HEK293 (cell line): ENCODE measurements around the gene MTERF1.
"Not testable (repeated sequence)": the region's sequence is repeated elsewhere in the genome, so short reads cannot be mapped to it uniquely, and the experiment has no call there.

ENCODE experiments used
- CTCF ChIA-PET: fragments of 350-600 bp; formaldehyde crosslinking; extraction: SDS; loops from one replicate; lab custom pipeline; 2021; ENCODE audit warnings: antibody characterized with exemption; lab: Yijun Ruan, JAX
- POLR2A ChIA-PET: fragments of 300-600 bp; formaldehyde crosslinking; extraction: SDS; loops from one replicate; lab custom pipeline; 2020; ENCODE audit warnings: antibody characterized with exemption, inconsistent platforms; lab: Yijun Ruan, JAX
- H3K27ac ChIP-seq: fragments of 200-500 bp; sonication (Bioruptor generic); 2 replicates; pipeline ENCODE4 v1.5.1; 2014; ENCODE audit warnings: low read depth, low read length, control low read depth, inconsistent platforms; ENCODE audit errors: extremely low read depth
- H3K36me3 ChIP-seq, 2 experiments: fragments of 200-500 bp in 1 of 2; sonication (Bioruptor generic) in 1 of 2; 1 replicate in 1 of 2; 2 replicates in 1 of 2; pipeline ENCODE4 v1.5.1; 2014 to 2017; ENCODE audit warnings: inconsistent platforms in 2 of 2, low read length in 2 of 2; ENCODE audit not compliant: control insufficient read depth in 2 of 2, insufficient read depth in 1 of 2
- H3K4me1 ChIP-seq: fragments of 200-500 bp; sonication (Bioruptor generic); 2 replicates; pipeline ENCODE4 v1.5.1; 2014; ENCODE audit warnings: mild to moderate bottlenecking, low read length, inconsistent platforms; ENCODE audit not compliant: control insufficient read depth, insufficient read depth
- H3K4me3 ChIP-seq: 2 replicates; pipeline ENCODE4 v1.5.1; 2011; ENCODE audit warnings: low read depth, mild to moderate bottlenecking, control low read depth, low read length, moderate library complexity
- H3K9me3 ChIP-seq: fragments of 200-500 bp; sonication (Bioruptor generic); 2 replicates; pipeline ENCODE4 v1.5.1; 2014; ENCODE audit warnings: low read depth, low read length, inconsistent platforms; ENCODE audit not compliant: control insufficient read depth, insufficient read depth
- CTCF ChIP-seq: fragments of 450-650 bp; formaldehyde crosslinking; IDR thresholded peaks from 2 replicates; pipeline ENCODE4 v1.5.1; 2016; ENCODE audit warnings: missing biosample characterization, missing genetic modification characterization
- ELK4 ChIP-seq: IDR thresholded peaks from 2 replicates; pipeline ENCODE4 v1.6.1; 2011; ENCODE audit warnings: mild to moderate bottlenecking, low read depth, low read length, borderline replicate concordance
- HIC1 ChIP-seq: fragments of 450-650 bp; formaldehyde crosslinking; IDR thresholded peaks from 2 replicates; pipeline ENCODE4 v1.5.1; 2016; ENCODE audit warnings: missing biosample characterization, missing genetic modification characterization
- KLF17 ChIP-seq: fragments of 450-650 bp; formaldehyde crosslinking; IDR thresholded peaks from 2 replicates; pipeline ENCODE4 v1.5.1; 2016; ENCODE audit warnings: missing biosample characterization, missing genetic modification characterization
- ZBTB6 ChIP-seq: fragments of 450-650 bp; formaldehyde crosslinking; IDR thresholded peaks from 2 replicates; pipeline ENCODE4 v1.5.1; 2017; ENCODE audit warnings: missing biosample characterization, missing genetic modification characterization
- ZNF146 ChIP-seq: fragments of 450-650 bp; formaldehyde crosslinking; IDR thresholded peaks from 2 replicates; pipeline ENCODE4 v1.5.1; 2016; ENCODE audit warnings: missing biosample characterization, missing genetic modification characterization
- ZNF280D ChIP-seq: fragments of 450-650 bp; formaldehyde crosslinking; IDR thresholded peaks from 2 replicates; pipeline ENCODE4 v1.5.1; 2016; ENCODE audit warnings: missing biosample characterization, missing genetic modification characterization
- ZNF335 ChIP-seq: fragments of 450-650 bp; formaldehyde crosslinking; conservative IDR thresholded peaks from 2 replicates; pipeline ENCODE4 v1.5.1; 2016; ENCODE audit warnings: missing biosample characterization, missing genetic modification characterization
- ZNF354C ChIP-seq: fragments of 450-650 bp; formaldehyde crosslinking; IDR thresholded peaks from 2 replicates; pipeline ENCODE4 v1.5.1; 2016; ENCODE audit warnings: missing biosample characterization, missing genetic modification characterization, low read depth, borderline replicate concordance
- ZNF394 ChIP-seq: fragments of 450-650 bp; formaldehyde crosslinking; IDR thresholded peaks from 2 replicates; pipeline ENCODE4 v1.5.1; 2016; ENCODE audit warnings: missing biosample characterization, missing genetic modification characterization, mild to moderate bottlenecking, moderate library complexity, borderline replicate concordance
- ZNF514 ChIP-seq: fragments of 450-650 bp; formaldehyde crosslinking; IDR thresholded peaks from 2 replicates; pipeline ENCODE4 v1.5.1; 2016; ENCODE audit warnings: missing biosample characterization, missing genetic modification characterization
- ZNF544 ChIP-seq: fragments of 450-650 bp; formaldehyde crosslinking; IDR thresholded peaks from 2 replicates; pipeline ENCODE4 v1.5.0; 2017; ENCODE audit warnings: missing biosample characterization, missing genetic modification characterization
- ZNF639 ChIP-seq: fragments of 450-650 bp; formaldehyde crosslinking; IDR thresholded peaks from 2 replicates; pipeline ENCODE4 v1.5.1; 2016; ENCODE audit warnings: missing biosample characterization, missing genetic modification characterization

The MTERF1 gene

GRCh38 chr7:91864604-91865003 is 15.9 kb downstream of the MTERF1 start:
- CTCF ChIA-PET, POLR2A ChIA-PET: not testable (repeated sequence)

GRCh38 chr7:91864070-91864469 is 16.4 kb downstream of the MTERF1 start:
- H3K36me3 ChIP-seq, result no peaks in the 10 kb centered on the region; a peak in 1 of 3 replicates
- H3K4me3 ChIP-seq, result no peak overlapping the region
- H3K9me3 ChIP-seq, result no peaks in the 10 kb centered on the region
- ChIA-PET POLR2A (no interaction called here), CTCF (no interaction called here)
- TF ChIP-seq ZNF514 (tag by site-specific recombination), result no peak
- no peak for TF ChIP-seq ZBTB6 (tag by site-specific recombination)
- no peak for TF ChIP-seq HIC1
- TF ChIP-seq ZNF394 (tag by site-specific recombination), result no peak
- TF ChIP-seq KLF17, result no peak
- TF ChIP-seq ZNF639 (tag by site-specific recombination), result no peak
- H3K27ac ChIP-seq, result no peak overlapping the region
- no peaks in the 10 kb centered on the region for H3K4me1 ChIP-seq

More at GRCh38 chr7:91864604-91865003, 15.9 kb downstream of the MTERF1 start:
- H3K9me3 ChIP-seq, H3K4me1 ChIP-seq, H3K36me3 ChIP-seq, H3K27ac ChIP-seq, H3K4me3 ChIP-seq: not testable (repeated sequence)
- peak; percentile 62; the same call in 1 of the 2 replicates for TF ChIP-seq ZNF146 (tag by site-specific recombination)

GRCh38 chr7:91852263-91852741 is 28.2 kb downstream of the MTERF1 start:
- CTCF ChIA-PET, result interaction anchor here (0.5 to 1.2 kb wide), 5 partner anchors 20 to 136 kb away, joined by 3 to 4 read pairs (median 4); no protein-coding TSS in a partner anchor

More at GRCh38 chr7:91852263-91852741, 28.2 kb downstream of the MTERF1 start:
- TF ChIP-seq ZNF335 (no peak), ELK4 (no peak), CTCF (tag by site-specific recombination) (no peak), ZNF280D (tag by site-specific recombination) (no peak), ZNF544 (tag by site-specific recombination) (no peak), ZNF354C (tag by site-specific recombination) (no peak)
- no peaks in the 10 kb centered on the region for H3K36me3 ChIP-seq
- POLR2A ChIA-PET, result no interaction called here
- no peak overlapping the region for H3K27ac ChIP-seq
- H3K9me3 ChIP-seq, result no peaks in the 10 kb centered on the region
- H3K4me3 ChIP-seq, result no peak overlapping the region
- H3K4me1 ChIP-seq, result no peaks in the 10 kb centered on the region
